SK-N-MC (cell line): Measurements from ENCODE around the gene VPS8.

Source experiments
- EZH2 ChIP-seq: fragments of 200-600 bp; sonication (generic); IDR thresholded peaks from one replicate; pipeline ENCODE4 v1.6.1; 2017; ENCODE audit warnings: antibody characterized with exemption
- POLR2AphosphoS5 ChIP-seq: IDR thresholded peaks from 2 replicates; pipeline ENCODE4 v1.6.1; 2012; ENCODE audit warnings: mild to moderate bottlenecking, low read depth, low read length, borderline replicate concordance

DNA sequence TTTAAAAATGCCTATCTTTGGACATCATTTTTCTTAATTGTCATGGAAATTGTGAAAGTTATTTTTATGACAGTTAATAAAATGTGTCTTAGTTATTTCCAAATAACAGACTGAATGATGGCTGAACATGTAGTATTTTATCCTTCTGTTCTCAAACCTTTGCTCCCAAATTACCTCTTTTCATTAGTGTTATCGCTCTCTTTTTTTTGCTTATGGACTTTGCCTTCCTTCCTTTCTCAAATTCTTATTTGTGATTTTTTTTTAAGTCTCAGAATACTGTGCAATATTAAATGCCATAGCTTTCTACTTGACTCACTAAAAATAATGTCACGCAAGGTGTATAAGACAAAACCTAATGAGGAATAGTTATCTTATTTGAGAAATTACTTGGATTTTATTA, 107.7 kb downstream of the VPS8 start:
- TF ChIP-seq EZH2 = no peak
- no peak for TF ChIP-seq POLR2AphosphoS5
